ENCODE data around the gene TMEM108.
A peak's percentile ranks its signal among the peaks of the same experiment; 100 is the strongest.

Gene TMEM108

DNA sequence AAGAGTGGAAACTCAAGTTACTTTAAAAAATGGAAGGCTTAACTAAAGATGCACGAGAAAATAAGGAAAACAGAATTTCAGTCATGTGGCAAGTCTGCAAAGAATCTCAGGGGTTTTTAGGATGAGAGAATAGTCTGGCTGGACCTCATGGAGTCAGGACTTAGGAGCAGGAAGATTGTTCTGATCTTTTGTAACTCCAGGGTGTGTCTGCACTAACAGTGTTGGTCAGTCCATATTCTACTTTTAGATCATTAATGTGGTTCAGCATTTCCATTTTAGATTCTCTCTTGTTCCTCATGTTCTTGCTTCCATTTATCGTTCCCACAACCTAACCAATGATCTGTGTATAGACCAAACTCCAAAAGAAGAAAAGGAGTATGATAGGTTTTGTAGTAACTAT lies 15.3 kb downstream of the TMEM108 start:
- FAIRE-seq = no peak

DNA sequence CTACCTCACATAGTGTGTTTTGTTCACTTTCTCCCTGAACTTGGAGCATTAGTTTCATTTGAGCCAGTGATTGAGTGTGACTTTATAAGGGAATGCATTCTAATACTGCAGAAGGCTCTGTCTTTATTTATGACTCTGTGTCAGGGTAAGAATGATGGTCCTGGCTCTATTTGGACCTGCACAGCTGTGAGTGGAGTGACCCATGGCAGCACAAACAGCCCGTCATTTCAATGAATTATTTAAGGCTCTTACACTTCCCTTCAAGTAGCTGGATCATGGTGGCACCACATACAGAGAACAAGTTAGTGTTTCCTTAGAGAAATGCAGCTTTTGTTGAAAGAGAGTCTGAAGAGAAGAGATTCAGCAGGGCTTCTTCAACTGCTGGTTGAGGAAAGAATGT lies 16.4 kb downstream of the TMEM108 start:
- FAIRE-seq = no peak
- DNase-seq (ENCODE audit: low spot score) = no peak

More for the DNA sequence above, 15.3 kb downstream of the TMEM108 start:
- DNase-seq (ENCODE audit: low spot score) = no peak

DNA sequence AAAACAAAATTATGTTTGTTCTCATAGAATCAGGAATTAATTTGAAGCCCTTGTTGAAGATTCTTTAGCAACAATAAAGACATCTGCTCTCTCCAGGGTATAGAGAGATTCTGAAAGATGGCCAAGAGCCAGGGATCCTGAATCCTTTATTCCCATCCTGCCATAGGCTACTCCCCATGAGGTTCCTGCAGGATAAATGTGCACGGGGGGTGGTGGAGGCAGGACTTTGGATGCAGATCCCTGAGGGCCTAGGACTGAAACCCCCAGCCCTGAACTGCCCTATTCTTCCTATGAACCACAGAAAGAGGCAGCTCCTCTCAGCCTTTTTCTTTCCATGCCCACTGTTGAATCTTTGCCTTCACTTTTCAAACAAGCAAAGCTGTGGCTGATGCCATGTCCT lies 17.1 kb downstream of the TMEM108 start:
- no peak for FAIRE-seq

DNA sequence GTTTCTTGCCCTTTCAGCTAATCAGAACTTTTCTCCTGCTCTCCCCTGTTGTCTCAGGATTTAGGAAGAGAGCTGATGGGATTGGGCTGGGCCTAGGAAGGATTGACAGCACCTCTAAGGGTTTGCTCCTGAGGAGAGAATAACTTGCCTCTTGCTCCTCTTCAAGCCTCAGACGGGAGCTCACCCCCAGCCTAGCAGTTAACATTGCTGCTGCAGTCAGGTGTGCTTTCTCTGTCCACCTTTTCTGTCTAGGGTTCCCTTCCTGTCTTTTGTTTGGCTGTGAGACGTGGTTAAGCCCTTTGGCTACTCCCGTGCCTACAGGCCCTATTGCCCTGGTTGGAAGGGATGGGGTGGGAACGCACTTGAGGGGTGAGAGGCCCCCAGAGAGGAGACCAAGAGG lies 20.1 kb downstream of the TMEM108 start:
- FAIRE-seq (no peak), DNase-seq (ENCODE audit: low spot score) (no peak)

More for the DNA sequence above, 17.1 kb downstream of the TMEM108 start:
- no peak for DNase-seq (ENCODE audit: low spot score)

DNA sequence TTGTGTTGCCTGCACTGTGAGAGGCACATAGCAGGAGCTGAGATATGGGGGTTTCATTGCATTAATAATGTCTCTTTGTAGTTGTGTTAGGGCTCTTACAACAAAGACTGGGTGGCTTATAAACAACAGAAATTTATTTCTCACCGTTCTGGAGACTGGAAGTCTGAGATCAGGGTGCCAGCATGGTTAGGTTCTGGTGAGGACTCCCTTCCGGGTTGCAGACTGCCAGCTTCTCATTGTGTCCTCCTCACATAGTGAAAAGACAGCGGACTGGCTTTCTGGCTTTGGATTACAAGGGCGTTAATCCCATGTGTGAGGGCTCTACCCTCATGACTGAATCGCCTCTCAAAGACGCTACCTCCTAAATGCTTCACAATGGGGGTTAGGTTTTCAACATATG lies 20.6 kb downstream of the TMEM108 start:
- FAIRE-seq (no peak), DNase-seq (ENCODE audit: low spot score) (no peak)

- DNase-seq (ENCODE audit: low spot score) (no peak), FAIRE-seq (no peak)
These were observed 27.2 kb downstream of the TMEM108 start for GRCh38 chr3:133065193-133065961.

DNA sequence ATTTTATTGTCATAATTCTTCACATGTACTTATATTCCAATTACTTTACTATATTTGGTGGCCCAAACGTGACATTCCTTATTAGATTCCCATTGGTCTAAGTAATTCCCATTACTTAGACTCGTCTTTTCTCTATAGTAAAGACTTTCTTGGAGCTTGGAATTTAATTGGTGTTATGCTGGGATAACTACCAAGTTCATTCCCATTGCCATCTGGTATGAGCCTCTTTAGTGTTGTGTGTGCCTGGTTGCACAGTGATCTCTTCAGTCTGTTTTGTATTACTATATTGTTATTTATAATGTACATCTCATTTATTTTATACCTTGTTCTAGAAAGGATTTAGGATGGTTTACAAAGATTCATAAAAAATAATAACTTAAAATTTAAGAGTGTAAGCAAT lies 27.8 kb downstream of the TMEM108 start:
- no peak for FAIRE-seq
- DNase-seq (ENCODE audit: low spot score) = no peak

GRCh38 chr3:133069556-133070286 lies 31.5 kb downstream of the TMEM108 start:
- FAIRE-seq = no peak
- DNase-seq (ENCODE audit: low spot score) = no peak

DNA sequence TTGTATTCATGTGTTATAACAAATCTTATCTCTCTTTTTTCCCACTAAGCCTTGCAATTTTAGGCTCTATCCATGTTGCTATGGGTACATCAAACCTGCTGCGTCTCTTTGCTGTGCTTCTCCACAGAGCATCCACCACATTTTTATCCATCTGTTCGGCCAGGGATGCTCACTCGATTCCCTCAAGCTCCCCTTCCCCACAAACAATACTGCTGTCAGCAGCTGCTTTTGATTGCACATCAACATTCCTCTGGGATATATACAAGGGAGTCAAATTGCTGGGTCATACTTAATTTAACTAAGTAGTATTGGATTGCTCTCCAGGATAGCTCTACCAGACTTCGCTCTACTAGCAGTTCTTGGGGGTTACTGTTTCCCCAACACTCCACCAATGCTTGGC lies 36.8 kb downstream of the TMEM108 start:
- FAIRE-seq (no peak), DNase-seq (ENCODE audit: low spot score) (no peak)

- DNase-seq (ENCODE audit: low spot score) (no peak), FAIRE-seq (no peak)
These were observed 39.5 kb downstream of the TMEM108 start for GRCh38 chr3:133077688-133078087.

DNA sequence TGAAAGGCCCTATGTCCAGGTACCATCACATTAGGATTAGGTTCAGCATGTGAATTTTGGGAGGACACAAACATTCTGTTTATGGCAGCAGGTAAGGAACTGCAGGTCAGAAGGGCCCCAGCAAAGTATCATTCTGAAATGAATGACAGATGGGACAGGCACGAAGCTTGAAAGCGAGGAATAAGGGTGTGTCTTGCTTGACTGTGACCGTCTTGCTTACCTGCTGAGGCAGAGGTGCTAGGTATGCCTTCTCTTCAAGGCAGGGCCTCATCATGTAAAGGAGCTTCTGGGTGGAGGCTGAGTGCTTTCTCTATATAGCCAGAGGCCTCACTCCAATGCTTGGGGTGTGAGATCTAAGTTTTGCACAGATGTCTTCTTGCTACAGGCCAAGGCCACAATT lies 41.4 kb downstream of the TMEM108 start:
- no peak for DNase-seq (ENCODE audit: low spot score)

GRCh38 chr3:133081016-133081415 lies 42.8 kb downstream of the TMEM108 start:
- DNase-seq (ENCODE audit: low spot score) (no peak), FAIRE-seq (no peak)

More for the DNA sequence above, 41.4 kb downstream of the TMEM108 start:
- FAIRE-seq = no peak

- no peak for DNase-seq (ENCODE audit: low spot score)
- no peak for FAIRE-seq
These were observed 45.2 kb downstream of the TMEM108 start for GRCh38 chr3:133083395-133083794.

GRCh38 chr3:133089906-133090485 lies 51.8 kb downstream of the TMEM108 start:
- no peak for FAIRE-seq
- no peak for DNase-seq (ENCODE audit: low spot score)

- FAIRE-seq = no peak
- no peak for DNase-seq (ENCODE audit: low spot score)
These were observed 54.5 kb downstream of the TMEM108 start for GRCh38 chr3:133092681-133093080.

DNA sequence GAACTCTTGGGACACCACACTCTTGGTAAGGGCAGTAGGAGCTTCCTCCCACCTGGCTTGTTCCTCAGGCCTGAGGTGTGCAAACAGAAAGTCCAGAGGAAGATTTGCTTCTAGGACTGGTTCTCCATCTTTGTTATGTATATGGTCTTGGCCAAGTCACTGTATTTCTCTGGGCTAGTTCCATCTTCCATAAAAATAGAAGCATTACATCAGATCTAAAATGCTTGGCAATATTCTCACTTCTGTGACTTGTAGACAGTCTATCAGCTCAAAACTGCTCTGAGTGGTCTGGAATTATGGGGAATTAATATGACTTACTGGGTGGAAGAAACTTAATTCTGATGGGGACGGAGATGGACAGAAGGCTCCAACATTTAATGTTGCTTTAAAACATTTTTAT lies 55.2 kb downstream of the TMEM108 start:
- DNase-seq (ENCODE audit: low spot score) (no peak), FAIRE-seq (no peak)

DNA sequence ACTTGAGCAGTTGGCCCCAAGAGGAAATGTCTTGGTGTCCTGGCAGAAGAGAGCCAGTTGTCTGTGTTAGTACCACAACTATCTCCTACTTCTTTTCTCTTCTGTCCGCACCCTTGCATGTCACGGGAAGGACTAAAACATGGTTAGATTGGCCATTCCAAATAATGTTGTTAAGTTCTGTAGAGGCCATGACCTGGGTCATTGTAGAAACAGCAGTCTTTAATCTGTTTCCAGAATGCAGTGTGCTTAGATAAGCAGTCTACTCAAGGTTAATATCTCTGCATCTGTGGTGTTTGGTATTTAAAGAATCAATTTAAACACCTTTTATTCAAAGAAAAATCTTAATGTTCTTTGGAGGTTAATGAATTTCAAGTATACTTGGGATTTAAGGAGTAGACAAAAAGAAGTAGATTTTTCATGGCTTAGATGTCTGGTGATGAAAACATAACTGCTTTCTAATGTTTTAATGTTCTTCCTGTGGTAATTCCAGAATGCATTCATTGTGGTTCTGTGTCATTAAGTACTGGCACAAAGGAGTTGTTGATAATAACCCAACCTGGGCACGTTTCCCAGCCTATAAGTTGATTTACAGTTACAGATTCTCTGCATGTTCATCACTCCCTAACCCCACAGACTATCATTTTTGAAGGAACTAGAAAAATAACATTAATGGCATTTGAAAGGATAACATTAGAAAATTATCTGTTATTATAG lies 58.9 kb downstream of the TMEM108 start:
- FAIRE-seq = no peak
- no peak for DNase-seq (ENCODE audit: low spot score)

DNA sequence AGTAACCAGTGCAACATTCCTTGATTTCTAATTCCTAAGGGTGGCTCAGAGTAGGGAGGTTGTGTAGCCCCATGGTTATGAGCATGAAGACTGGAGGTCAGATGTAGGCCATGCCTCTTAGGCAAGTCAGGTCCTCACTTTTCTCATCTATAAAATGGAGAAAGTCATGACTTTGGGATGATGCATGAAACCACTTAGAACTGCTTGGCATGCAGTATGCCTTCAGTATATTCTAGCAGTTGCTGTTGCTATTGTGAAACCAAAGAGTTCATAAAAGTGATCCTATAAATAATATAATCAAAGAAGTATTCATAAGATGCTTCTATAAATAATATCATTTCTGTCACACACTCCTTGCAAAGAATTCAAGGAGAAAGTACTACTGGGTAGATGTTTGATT lies 65.5 kb downstream of the TMEM108 start:
- DNase-seq (ENCODE audit: low spot score) = no peak
- no peak for FAIRE-seq

DNA sequence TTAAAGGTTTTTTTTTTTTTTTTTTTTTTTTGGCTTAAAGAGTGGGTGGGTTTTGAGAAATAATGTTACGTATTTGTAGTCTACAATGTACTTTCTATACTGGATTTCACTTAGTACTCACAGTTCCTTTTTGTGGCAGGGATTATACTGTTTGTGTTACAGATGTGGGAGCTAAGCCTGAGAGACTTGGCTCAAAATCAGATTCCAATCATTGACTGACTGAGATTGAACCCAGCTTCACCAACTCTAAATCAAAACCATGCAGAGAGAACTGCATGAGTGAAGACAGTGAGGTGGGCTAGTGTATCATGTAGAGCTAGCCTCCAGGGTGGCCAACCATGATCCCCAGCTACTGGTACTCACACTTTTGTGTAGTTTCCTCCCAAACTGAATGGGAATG lies 68.0 kb downstream of the TMEM108 start:
- FAIRE-seq (no peak), DNase-seq (ENCODE audit: low spot score) (no peak)

- no peak for DNase-seq (ENCODE audit: low spot score)
These were observed 74.5 kb downstream of the TMEM108 start for GRCh38 chr3:133112666-133113065.

DNA sequence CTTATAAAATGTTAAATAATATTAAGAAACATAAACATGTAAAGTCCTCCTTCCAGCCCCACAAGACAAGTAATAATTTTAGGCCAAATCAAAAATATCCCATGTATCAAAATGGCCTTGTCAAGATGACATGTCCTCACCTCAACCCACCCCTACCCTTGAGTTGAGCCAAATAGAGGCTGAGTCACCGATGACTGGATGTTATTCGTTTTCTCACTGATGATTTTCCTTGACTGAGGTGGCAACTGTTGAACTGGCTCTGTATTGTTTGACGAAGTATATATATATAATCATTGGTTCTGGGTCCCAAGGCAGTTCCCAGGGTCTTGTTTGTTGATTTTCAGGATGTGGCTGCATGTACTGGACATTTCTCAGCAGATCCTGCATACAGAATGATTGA lies 75.3 kb downstream of the TMEM108 start:
- no peak for FAIRE-seq
- peak; percentile 12 for DNase-seq (ENCODE audit: low spot score)

More at GRCh38 chr3:133112666-133113065, 74.5 kb downstream of the TMEM108 start:
- FAIRE-seq = no peak

All from urothelium cell line (cell line).